Measurements from ENCODE around the gene ZNRD2. TPM values are rescaled to one million over a fixed set of nuclear protein-coding genes. Genes with fewer than 3 reads are reported as not detected.

Gene ZNRD2
- total RNA-seq, 1 experiment from 2014 or later: 61.2 TPM

DNA sequence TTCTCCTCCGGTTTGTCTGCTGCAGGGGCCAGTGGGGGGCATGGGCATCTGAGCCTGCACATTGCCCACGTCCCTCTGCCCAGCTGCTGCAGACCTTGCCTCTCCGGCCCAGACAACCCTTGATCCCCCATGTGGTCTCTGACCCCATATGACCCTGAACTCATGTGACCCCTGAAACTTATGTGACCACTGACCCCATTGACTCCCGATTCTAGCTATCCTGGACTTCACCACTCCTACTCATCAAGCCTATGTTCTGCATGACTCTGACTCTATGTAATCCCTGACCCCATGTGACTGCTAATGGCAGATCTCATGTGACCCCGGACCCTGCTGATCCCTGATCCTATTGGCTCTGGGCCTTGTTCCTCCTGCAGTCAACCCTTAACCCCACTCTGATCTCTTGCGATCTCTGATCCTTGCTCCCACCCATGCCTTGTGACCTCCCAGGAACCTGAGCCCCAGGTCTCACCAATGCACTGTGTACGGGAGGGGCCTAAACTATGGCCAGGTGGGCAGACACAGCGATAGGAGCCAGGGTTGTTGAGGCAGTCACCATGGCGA lies 17.8 kb upstream of the ZNRD2 start:
- no peaks in the 10 kb centered on the region for H3K27me3 ChIP-seq (ENCODE audit: control insufficient read depth, insufficient read depth, low read length)
- no peaks in the 10 kb centered on the region for H3K9me3 ChIP-seq (ENCODE audit: control insufficient read depth, insufficient read depth, low read depth, low read length)
- intact Hi-C loops (cut with micrococcal nuclease; ENCODE audit: unreplicated experiment) (loop anchor here (10.0 kb wide), 1 partner anchor 302 kb away; the partner anchor contains the start of gene CFL1), in situ Hi-C loops (cut with HindIII; ENCODE audit: low pct_unique_long_range_greater_than_20kb, low sequenced_read_pairs) (no loop called here)
- peaks cover 55% of the 10 kb centered on the region for H3K4me1 ChIP-seq (ENCODE audit: control insufficient read depth, insufficient read depth, low read length)
- H3K4me3 ChIP-seq (ENCODE audit: low read depth in 2 of 2, low read length in 2 of 2): no peak overlapping the region
- ATAC-seq (no peak), DNase-seq (ENCODE audit: low read depth, low spot score) (no peak)
- BruUV-seq (replicated peaks): no TSS peak
- no peak overlapping the region for H3K27ac ChIP-seq (ENCODE audit: low read length)
- POLR2A ChIA-PET: no interaction called here
- TF ChIP-seq, protein P1, sequence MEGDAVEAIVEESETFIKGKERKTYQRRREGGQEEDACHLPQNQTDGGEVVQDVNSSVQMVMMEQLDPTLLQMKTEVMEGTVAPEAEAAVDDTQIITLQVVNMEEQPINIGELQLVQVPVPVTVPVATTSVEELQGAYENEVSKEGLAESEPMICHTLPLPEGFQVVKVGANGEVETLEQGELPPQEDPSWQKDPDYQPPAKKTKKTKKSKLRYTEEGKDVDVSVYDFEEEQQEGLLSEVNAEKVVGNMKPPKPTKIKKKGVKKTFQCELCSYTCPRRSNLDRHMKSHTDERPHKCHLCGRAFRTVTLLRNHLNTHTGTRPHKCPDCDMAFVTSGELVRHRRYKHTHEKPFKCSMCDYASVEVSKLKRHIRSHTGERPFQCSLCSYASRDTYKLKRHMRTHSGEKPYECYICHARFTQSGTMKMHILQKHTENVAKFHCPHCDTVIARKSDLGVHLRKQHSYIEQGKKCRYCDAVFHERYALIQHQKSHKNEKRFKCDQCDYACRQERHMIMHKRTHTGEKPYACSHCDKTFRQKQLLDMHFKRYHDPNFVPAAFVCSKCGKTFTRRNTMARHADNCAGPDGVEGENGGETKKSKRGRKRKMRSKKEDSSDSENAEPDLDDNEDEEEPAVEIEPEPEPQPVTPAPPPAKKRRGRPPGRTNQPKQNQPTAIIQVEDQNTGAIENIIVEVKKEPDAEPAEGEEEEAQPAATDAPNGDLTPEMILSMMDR (IDR thresholded peaks at IDR 0.05): no peak; the same call in 1 of the 2 replicates
- TF ChIP-seq SIN3A (IDR thresholded peaks at IDR 0.05; ENCODE audit: borderline replicate concordance, insufficient read depth, low read depth, low read length) (no peak), TCF7L2 (IDR thresholded peaks at IDR 0.05; ENCODE audit: low read depth, low read length) (no peak)
- CTCF ChIA-PET: interaction anchor here (0.6 to 2.3 kb wide), 7 partner anchors 12 to 39 kb away, joined by 3 to 22 read pairs (median 4); partner anchors contain the start of genes FAM89B, SCYL1 and ZNRD2
- H3K36me3 ChIP-seq (ENCODE audit: control insufficient read depth, insufficient read depth, low read length): no peaks in the 10 kb centered on the region

GRCh38 chr11:65553301-65554001 lies 16.8 kb upstream of the ZNRD2 start:
- peak overlapping the region; percentile 46 for H3K27ac ChIP-seq (ENCODE audit: low read length)
- DNase-seq (ENCODE audit: low read depth, low spot score) (no peak), ATAC-seq (peak; percentile 15)
- BruUV-seq (replicated peaks): no TSS peak
- intact Hi-C loops (cut with micrococcal nuclease; ENCODE audit: unreplicated experiment): loop anchor here (10.0 kb wide), 1 partner anchor 301 kb away; the partner anchor contains the start of gene CFL1
- H3K4me1 ChIP-seq (ENCODE audit: control insufficient read depth, insufficient read depth, low read length): peaks cover 55% of the 10 kb centered on the region
- H3K27me3 ChIP-seq (ENCODE audit: control insufficient read depth, insufficient read depth, low read length): no peaks in the 10 kb centered on the region
- in situ Hi-C loops (cut with HindIII; ENCODE audit: low pct_unique_long_range_greater_than_20kb, low sequenced_read_pairs): no loop called here
- H3K4me3 ChIP-seq (ENCODE audit: low read depth in 2 of 2, low read length in 2 of 2): no peak overlapping the region
- TF ChIP-seq SIN3A (IDR thresholded peaks at IDR 0.05; ENCODE audit: borderline replicate concordance, insufficient read depth, low read depth, low read length) (no peak), TCF7L2 (IDR thresholded peaks at IDR 0.05; ENCODE audit: low read depth, low read length) (no peak), POLR2AphosphoS5 (IDR thresholded peaks at IDR 0.05; ENCODE audit: low read depth, low read length) (no peak)
- TF ChIP-seq, protein P1 (IDR thresholded peaks at IDR 0.05): no peak
- TF ChIP-seq, protein P2, sequence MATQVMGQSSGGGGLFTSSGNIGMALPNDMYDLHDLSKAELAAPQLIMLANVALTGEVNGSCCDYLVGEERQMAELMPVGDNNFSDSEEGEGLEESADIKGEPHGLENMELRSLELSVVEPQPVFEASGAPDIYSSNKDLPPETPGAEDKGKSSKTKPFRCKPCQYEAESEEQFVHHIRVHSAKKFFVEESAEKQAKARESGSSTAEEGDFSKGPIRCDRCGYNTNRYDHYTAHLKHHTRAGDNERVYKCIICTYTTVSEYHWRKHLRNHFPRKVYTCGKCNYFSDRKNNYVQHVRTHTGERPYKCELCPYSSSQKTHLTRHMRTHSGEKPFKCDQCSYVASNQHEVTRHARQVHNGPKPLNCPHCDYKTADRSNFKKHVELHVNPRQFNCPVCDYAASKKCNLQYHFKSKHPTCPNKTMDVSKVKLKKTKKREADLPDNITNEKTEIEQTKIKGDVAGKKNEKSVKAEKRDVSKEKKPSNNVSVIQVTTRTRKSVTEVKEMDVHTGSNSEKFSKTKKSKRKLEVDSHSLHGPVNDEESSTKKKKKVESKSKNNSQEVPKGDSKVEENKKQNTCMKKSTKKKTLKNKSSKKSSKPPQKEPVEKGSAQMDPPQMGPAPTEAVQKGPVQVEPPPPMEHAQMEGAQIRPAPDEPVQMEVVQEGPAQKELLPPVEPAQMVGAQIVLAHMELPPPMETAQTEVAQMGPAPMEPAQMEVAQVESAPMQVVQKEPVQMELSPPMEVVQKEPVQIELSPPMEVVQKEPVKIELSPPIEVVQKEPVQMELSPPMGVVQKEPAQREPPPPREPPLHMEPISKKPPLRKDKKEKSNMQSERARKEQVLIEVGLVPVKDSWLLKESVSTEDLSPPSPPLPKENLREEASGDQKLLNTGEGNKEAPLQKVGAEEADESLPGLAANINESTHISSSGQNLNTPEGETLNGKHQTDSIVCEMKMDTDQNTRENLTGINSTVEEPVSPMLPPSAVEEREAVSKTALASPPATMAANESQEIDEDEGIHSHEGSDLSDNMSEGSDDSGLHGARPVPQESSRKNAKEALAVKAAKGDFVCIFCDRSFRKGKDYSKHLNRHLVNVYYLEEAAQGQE (IDR thresholded peaks at IDR 0.05; ENCODE audit: insufficient read depth in 1 of 2, low read depth in 2 of 2, low read length in 1 of 2): no peak
- no peaks in the 10 kb centered on the region for H3K9me3 ChIP-seq (ENCODE audit: control insufficient read depth, insufficient read depth, low read depth, low read length)
- POLR2A ChIA-PET: interaction anchor here (0.7 kb wide), 1 partner anchor 17 kb away, joined by 9 read pairs; no protein-coding TSS in a partner anchor
- H3K36me3 ChIP-seq (ENCODE audit: control insufficient read depth, insufficient read depth, low read length): no peaks in the 10 kb centered on the region
- CTCF ChIA-PET: interaction anchor here (2.3 kb wide), 1 partner anchor 13 kb away, joined by 22 read pairs; no protein-coding TSS in a partner anchor
